ENCODE measurements around the gene PGAP6.
"Not testable (repeated sequence)": the region's sequence is repeated elsewhere in the genome, so short reads cannot be mapped to it uniquely, and the experiment has no call there.

The PGAP6 gene
- total RNA-seq: 77.7 to 87.6 reads per million in 2 donors

GRCh38 chr16:381789-382717 is at the start of gene PGAP6:
PGAP6 (minus strand) TSS chr16:381978; CDS start chr16:381821, 157 bp downstream.
- DNase-seq: peak; percentile 64

GRCh38 chr16:430904-431303 is 49.1 kb upstream of the PGAP6 start:
- no peak for DNase-seq

- DNase-seq: no peak
Measured at GRCh38 chr16:427250-427649, 45.5 kb upstream of the PGAP6 start.

GRCh38 chr16:426906-427249 is 45.1 kb upstream of the PGAP6 start:
- no peak for DNase-seq

GRCh38 chr16:426115-426905 is 44.5 kb upstream of the PGAP6 start:
- DNase-seq: no peak

- DNase-seq: peak; percentile 57
Measured at GRCh38 chr16:425740-426114, 43.9 kb upstream of the PGAP6 start.

GRCh38 chr16:425082-425718 is 43.4 kb upstream of the PGAP6 start, which contains the start of gene RAB11FIP3:
RAB11FIP3 (plus strand) TSS chr16:425649; CDS start chr16:426007, 358 bp downstream.
- DNase-seq: peak; percentile 72

GRCh38 chr16:424623-425081 is 42.9 kb upstream of the PGAP6 start:
- DNase-seq: no peak

GRCh38 chr16:424033-424622 is 42.4 kb upstream of the PGAP6 start:
- no peak for DNase-seq

GRCh38 chr16:422179-422578 is 40.4 kb upstream of the PGAP6 start:
- not testable (repeated sequence) for DNase-seq

GRCh38 chr16:415170-415498 is 33.4 kb upstream of the PGAP6 start:
- DNase-seq: not testable (repeated sequence)

GRCh38 chr16:414395-415169 is 32.8 kb upstream of the PGAP6 start:
- no peak for DNase-seq

- no peak for DNase-seq
Measured at GRCh38 chr16:411576-412265, 29.9 kb upstream of the PGAP6 start.

GRCh38 chr16:410516-411178 is 28.9 kb upstream of the PGAP6 start:
- no peak for DNase-seq

- DNase-seq: no peak
Measured at GRCh38 chr16:407253-407652, 25.5 kb upstream of the PGAP6 start.

- no peak for DNase-seq
Measured at GRCh38 chr16:405548-406506, 24.0 kb upstream of the PGAP6 start.

- no peak for DNase-seq
Measured at GRCh38 chr16:404971-405486, 23.3 kb upstream of the PGAP6 start.

GRCh38 chr16:401468-402348 is 19.9 kb upstream of the PGAP6 start, which contains the start of gene DECR2:
DECR2 (plus strand) TSS chr16:401885; CDS start chr16:401964, 79 bp downstream.
- DNase-seq: peak; percentile 98
